ENCODE measurements around the gene WDR33.

WDR33 gene

GRCh38 chr2:127658641-127659407 lies 152.1 kb downstream of the WDR33 start:
- DNase-seq (ENCODE audit: low read depth in 1 of 2, low spot score in 1 of 2), result no peak

DNA sequence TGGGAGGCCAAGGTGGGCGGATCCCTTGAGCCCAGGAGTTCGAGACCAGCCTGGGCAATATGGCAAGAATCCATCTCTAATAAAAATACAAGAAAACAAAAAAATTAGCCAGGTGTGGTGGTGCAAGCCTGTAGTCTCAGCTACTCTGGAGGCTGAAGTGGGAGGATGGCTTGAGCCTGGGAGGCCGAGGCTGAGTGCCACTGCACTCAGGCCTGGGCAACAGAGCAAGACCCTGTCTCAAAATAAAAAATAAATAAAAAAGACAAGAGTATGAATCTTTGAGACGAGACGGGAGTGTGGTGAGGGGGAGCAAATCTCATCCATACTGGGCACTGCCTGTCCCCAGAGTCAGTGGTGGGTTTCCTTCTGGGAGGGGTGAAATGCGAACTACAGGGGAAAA lies 152.8 kb downstream of the WDR33 start:
- no peak for DNase-seq (ENCODE audit: low read depth in 1 of 2, low spot score in 1 of 2)

DNA sequence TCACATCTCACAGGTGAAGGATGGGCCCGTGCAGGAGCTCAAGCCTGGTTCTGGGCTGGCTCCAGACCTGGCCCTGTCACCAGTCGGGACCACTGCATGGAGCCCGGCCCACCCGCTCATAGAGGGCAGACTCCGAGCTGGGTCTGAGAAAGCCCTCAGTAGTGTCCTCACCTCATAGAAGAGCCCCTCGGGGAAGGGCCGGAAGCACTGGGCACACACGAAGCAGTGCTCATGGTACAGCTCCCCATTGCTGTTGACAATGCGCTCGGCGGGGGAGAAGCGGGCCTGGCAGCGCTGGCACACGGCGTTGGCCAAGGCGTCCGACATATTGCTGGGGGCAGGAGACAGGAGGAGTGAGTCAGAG lies 153.8 kb downstream of the WDR33 start:
- DNase-seq (ENCODE audit: low read depth in 1 of 2, low spot score in 1 of 2), result no peak

DNA sequence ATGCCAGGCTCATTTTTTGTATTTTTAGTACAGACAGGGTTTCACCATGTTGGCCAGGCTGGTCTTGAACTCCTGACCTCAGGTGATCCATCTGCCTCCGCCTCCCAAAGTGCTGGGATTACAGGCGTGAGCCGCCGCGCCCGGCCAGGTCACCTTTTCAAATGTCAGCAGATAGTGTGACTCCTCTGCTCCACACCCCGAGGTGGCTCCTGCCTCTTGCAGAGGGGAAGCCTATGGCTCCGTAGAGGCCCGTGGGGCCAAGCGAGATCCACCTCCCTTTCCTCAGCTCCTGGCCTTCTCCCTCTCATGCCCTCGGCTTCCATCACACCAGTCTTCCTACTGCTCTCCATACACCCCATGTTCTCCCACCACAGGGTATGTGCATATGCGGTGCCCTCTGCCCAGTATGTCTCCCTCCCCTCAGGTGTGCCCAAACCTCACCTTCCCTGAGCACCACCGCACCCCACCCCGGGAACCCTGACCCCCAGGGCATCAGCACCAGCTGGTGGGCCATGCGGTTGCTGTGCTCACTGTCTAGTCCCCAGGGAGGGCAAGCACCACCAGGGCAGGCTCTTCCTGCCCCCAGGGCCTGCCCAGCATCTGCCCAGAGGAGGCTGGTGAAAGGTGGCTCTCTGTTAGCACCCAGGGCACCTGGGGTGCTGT lies 154.3 kb downstream of the WDR33 start:
- no peak for DNase-seq (ENCODE audit: low read depth in 1 of 2, low spot score in 1 of 2)

GRCh38 chr2:127655209-127656073 lies 155.5 kb downstream of the WDR33 start:
- DNase-seq (ENCODE audit: low read depth in 1 of 2, low spot score in 1 of 2), result no peak

- DNase-seq (ENCODE audit: low read depth in 1 of 2, low spot score in 1 of 2), result no peak
Measured at GRCh38 chr2:127654838-127655175, 156.2 kb downstream of the WDR33 start.

DNA sequence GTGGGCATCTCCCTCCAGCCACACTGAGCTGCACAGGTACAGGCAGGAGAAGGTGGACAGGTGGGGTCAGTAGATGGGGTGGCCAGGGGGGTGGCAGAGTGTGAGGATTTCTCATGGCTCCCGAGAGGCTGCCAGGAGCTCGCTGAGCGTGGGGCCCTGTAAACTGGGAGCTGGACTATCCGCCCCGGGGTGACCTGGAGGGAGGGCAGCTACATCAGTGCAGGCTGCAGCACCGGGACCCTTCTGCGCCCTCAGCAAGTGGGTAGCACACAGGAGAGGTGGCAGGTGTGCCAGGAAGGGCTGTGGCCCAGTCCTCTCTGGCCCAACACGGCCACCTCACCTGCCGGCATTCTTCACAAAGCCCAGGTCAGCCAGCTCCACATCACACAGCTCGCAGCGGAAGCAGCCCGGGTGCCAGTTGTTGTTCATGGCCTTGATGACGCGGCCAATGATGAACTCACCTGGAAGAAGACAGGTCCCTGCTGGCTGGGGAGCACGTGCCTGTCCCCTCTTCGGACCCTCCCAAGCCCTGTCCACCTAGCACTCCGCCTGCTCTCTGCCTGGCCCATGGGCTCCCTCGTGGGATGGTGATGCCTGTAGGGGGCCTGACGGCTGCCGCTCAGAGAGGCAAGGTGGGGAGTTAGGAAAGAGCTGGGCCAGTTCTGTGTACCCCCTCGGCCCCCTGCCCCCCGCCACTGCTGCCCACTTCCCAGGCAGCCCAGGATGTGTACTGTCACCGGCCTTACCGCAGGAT lies 156.7 kb downstream of the WDR33 start:
- no peak for DNase-seq (ENCODE audit: low read depth in 1 of 2, low spot score in 1 of 2)

DNA sequence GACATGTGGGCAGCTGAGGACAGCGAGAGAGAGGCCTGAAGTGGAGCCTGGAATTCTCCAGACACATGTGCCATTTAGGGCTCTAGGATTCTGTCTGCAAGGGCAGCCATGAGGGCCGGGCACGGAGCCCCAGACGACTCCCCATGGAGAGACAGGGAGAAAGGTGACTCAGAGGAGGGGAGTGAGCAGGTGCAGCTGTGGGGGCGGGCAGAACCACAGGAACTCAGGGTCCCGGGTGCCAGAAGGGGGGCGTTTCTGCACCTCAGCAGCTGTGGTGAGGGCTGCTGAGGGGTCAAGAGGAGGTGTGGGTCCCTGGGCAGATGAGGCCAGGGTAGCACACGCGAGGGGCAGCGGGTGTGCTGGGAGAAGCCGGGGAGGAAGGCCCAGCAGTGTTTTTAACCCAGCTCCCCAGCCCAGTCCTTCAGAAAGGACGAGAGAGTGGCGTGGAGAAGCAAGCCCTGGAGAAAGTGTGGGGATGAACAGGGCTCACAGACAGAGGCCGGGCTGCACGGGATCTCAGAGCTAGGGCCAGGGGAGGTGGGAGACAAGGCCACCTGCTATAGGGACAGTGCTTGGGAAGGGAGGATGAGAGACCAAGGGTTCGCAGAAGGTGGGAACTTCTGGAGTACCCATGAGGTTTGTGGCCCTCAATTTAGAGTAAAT lies 157.4 kb downstream of the WDR33 start:
- no peak for DNase-seq (ENCODE audit: low read depth in 1 of 2, low spot score in 1 of 2)

GRCh38 chr2:127652786-127653357 lies 158.1 kb downstream of the WDR33 start:
- no peak for DNase-seq (ENCODE audit: low read depth in 1 of 2, low spot score in 1 of 2)

DNA sequence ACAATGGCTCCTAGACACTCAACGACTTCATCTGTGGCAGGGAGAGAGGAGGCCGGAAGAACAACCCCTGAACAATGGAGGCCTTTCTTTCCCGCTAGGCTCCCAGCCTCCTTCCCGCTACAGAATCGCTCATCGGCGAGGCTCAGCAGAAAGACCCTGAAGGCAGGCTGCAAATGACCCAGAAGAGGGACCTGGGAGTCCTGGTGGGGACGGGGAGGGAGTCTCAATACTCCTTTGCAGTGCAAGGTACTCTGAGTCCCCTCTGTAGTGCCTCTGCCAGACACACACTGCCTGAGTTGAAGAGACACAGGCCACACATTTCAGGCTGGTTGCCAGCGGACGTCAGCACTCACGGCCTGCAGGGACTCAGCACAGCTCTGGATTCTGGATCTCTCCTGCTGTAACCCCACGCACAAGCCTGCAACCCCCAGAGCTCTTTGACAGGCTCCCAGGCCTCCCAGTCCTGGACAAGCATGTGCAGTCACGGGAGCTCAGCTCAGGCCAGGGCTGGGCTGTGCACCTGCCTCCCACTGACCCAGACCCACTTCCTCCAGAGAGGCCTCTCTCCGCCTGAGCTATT lies 158.9 kb downstream of the WDR33 start:
- no peak for DNase-seq (ENCODE audit: low read depth in 1 of 2, low spot score in 1 of 2)

DNA sequence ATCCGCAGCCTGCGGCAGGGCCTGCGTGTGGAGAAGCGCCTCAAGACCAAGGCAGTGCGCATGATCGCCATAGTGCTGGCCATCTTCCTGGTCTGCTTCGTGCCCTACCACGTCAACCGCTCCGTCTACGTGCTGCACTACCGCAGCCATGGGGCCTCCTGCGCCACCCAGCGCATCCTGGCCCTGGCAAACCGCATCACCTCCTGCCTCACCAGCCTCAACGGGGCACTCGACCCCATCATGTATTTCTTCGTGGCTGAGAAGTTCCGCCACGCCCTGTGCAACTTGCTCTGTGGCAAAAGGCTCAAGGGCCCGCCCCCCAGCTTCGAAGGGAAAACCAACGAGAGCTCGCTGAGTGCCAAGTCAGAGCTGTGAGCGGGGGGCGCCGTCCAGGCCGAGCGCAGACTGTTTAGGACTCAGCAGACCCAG lies 159.6 kb downstream of the WDR33 start:
- DNase-seq (ENCODE audit: low read depth in 1 of 2, low spot score in 1 of 2), result no peak

Measured in activated T-helper 1 cell treated with anti-CD3 and anti-CD28 coated beads, Interleukin-2, amount 50 U/mL, for 16 hours (primary cell).